Endothelial cell of umbilical vein (primary cell): ENCODE data around the gene LONRF2. TPM values are rescaled to one million over a fixed set of nuclear protein-coding genes. Genes with fewer than 3 reads are reported as not detected.

Experiments used
- BruUV-seq: library from RNA; stranded (reverse); fragments of 400-500 nt; replicated peaks from 2 replicates; lab custom pipeline; 2021; lab: Mats Ljungman, UMichigan
- CTCF ChIA-PET: fragments of 300-600, 350-600 bp; sonication (Branson Sonifier 250); formaldehyde crosslinking; loops from one replicate; lab custom pipeline; 2021; ENCODE audit warnings: antibody characterized with exemption, inconsistent platforms; lab: Charles Lee
- POLR2A ChIA-PET: fragments of 300-600, 350-600 bp; sonication (Branson Sonifier 250); formaldehyde crosslinking; loops from one replicate; lab custom pipeline; 2021; ENCODE audit warnings: antibody characterized with exemption, inconsistent platforms; lab: Charles Lee
- DNase-seq: peaks from one replicate; pipeline ENCODE4 v3.0.0-alpha.2; 2011; ENCODE audit warnings: low read depth, low spot score
- FAIRE-seq: peaks from 2 replicates; lab custom pipeline; 2011; peaks lifted over from hg19 to GRCh38; lab: Jason Lieb, UNC
- H2AFZ ChIP-seq: 2 replicates; pipeline ENCODE4 v1.6.0; 2012; ENCODE audit warnings: low read depth, low read length, control low read depth, inconsistent platforms
- H3K27ac ChIP-seq: 2 replicates; pipeline ENCODE4 v1.5.1; 2011; ENCODE audit warnings: low read depth, mild to moderate bottlenecking, control low read depth, low read length, moderate library complexity; ENCODE audit not compliant: insufficient read depth
- H3K27me3 ChIP-seq, 2 experiments: 2 replicates each; pipeline versions ENCODE4 v1.6.0 to v1.6.1; 2011; ENCODE audit warnings: low read length in 2 of 2, mixed read lengths in 1 of 2; ENCODE audit not compliant: control insufficient read depth in 2 of 2, insufficient read depth in 2 of 2
- H3K36me3 ChIP-seq, 2 experiments: 2 replicates in 1 of 2; 3 replicates in 1 of 2; pipeline ENCODE4 v1.5.1; 2011; ENCODE audit warnings: low read length in 2 of 2, mild to moderate bottlenecking in 1 of 2, moderate library complexity in 1 of 2; ENCODE audit not compliant: control insufficient read depth in 2 of 2, insufficient read depth in 2 of 2; ENCODE audit errors: extremely low read depth in 1 of 2
- H3K4me1 ChIP-seq: 3 replicates; pipeline ENCODE4 v1.5.1; 2011; ENCODE audit warnings: mild to moderate bottlenecking, low read length; ENCODE audit not compliant: control insufficient read depth, insufficient read depth; ENCODE audit errors: extremely low read depth
- H3K4me2 ChIP-seq: 2 replicates; pipeline ENCODE4 v1.6.1; 2011; ENCODE audit warnings: low read length, control low read depth, mixed read lengths; ENCODE audit not compliant: insufficient read depth
- H3K4me3 ChIP-seq, 3 experiments: fragments of 200-600 bp in 1 of 3; sonication (generic), shearing (Covaris generic) in 1 of 3; replicated peaks in 1 of 3; 2 replicates each; pipeline ENCODE4 v1.5.1; 2011 to 2016; ENCODE audit warnings: control low read depth in 3 of 3, low read length in 3 of 3, mild to moderate bottlenecking in 2 of 3, inconsistent platforms in 1 of 3, low read depth in 1 of 3, moderate library complexity in 1 of 3; ENCODE audit not compliant: insufficient read depth in 1 of 3
- H3K79me2 ChIP-seq: 2 replicates; pipeline ENCODE4 v1.6.0; 2012; ENCODE audit warnings: low read length, inconsistent platforms; ENCODE audit not compliant: control insufficient read depth, insufficient read depth
- H3K9ac ChIP-seq: replicated peaks from 2 replicates; pipeline ENCODE3; 2011; ENCODE audit warnings: low read length, control low read depth; ENCODE audit not compliant: insufficient read depth; ENCODE audit errors: extremely low read depth
- H3K9me1 ChIP-seq: replicated peaks from 3 replicates; pipeline ENCODE4 v1.6.0; 2011; ENCODE audit warnings: mild to moderate bottlenecking, low read length; ENCODE audit not compliant: control insufficient read depth, insufficient read depth; ENCODE audit errors: extremely low read depth
- H3K9me3 ChIP-seq: replicated peaks from 2 replicates; pipeline ENCODE4 v1.5.1; 2012; ENCODE audit warnings: low read length, inconsistent platforms; ENCODE audit not compliant: control insufficient read depth, insufficient read depth
- H4K20me1 ChIP-seq: replicated peaks from 2 replicates; pipeline ENCODE3; 2011; ENCODE audit warnings: mild to moderate bottlenecking, low read length; ENCODE audit not compliant: control insufficient read depth, insufficient read depth; ENCODE audit errors: extremely low read depth
- EZH2 ChIP-seq: IDR thresholded peaks from 2 replicates; pipeline ENCODE4 v1.6.1; 2012; ENCODE audit warnings: borderline replicate concordance, low read depth, mild to moderate bottlenecking, moderate library complexity, low read length, inconsistent platforms; ENCODE audit not compliant: severe bottlenecking
- FOS ChIP-seq: IDR thresholded peaks from 2 replicates; pipeline ENCODE4 v1.6.1; 2011; ENCODE audit warnings: mild to moderate bottlenecking, low read length, moderate library complexity, borderline replicate concordance; ENCODE audit not compliant: insufficient read depth
- GATA2 ChIP-seq: IDR thresholded peaks from 2 replicates; pipeline ENCODE4 v1.7.0; 2011; ENCODE audit warnings: low read depth, mild to moderate bottlenecking, moderate library complexity, mixed read lengths, low read length; ENCODE audit not compliant: insufficient read length, insufficient read depth
- JUN ChIP-seq: IDR thresholded peaks from 2 replicates; pipeline ENCODE4 v1.6.1; 2011; ENCODE audit warnings: borderline replicate concordance, low read depth; ENCODE audit not compliant: insufficient read length, insufficient read depth
- POLR2A ChIP-seq: IDR thresholded peaks from 2 replicates; pipeline ENCODE4 v1.6.1; 2012; ENCODE audit warnings: low read depth, mild to moderate bottlenecking, control low read depth, low read length
- POLR2AphosphoS5 ChIP-seq: IDR thresholded peaks from 2 replicates; pipeline ENCODE4 v1.6.1; 2012; ENCODE audit warnings: low read depth, mild to moderate bottlenecking, control low read depth, low read length, moderate library complexity; ENCODE audit not compliant: insufficient read depth
- dilution Hi-C: fragments of 300-500 bp; cut with MboI; formaldehyde crosslinking; loops from one replicate; pipeline ENCODE4 v1.15.0; 2019; ENCODE audit warnings: low sequenced_read_pairs; ENCODE audit not compliant: extremely low pct_ligation_motif_present
- intact Hi-C: fragments of 100-400 bp; cut with micrococcal nuclease; formaldehyde crosslinking; loops from one replicate; pipeline ENCODE4 v1.10.0; 2022
- polyA plus RNA-seq, 4 experiments: library from polyadenylated mRNA; depleted of rRNA in 3 of 4; stranded (reverse) in 3 of 4; unstranded in 1 of 4; fragments of >200 nt; gene quantifications; 2 replicates each; pipeline versions ENCODE4 v1.2.1 to v1.2.3, GENCODE V29; 2011 to 2012; ENCODE audit warnings: missing spikeins in 1 of 4
- total RNA-seq: library from RNA; stranded (reverse); gene quantifications from 2 replicates; pipeline ENCODE4 v1.2.3, GENCODE V29; 2021
- TF ChIP-seq, protein P1 (sequence below), 2 donors: IDR thresholded peaks; 1 replicate in 1 of 2; 2 replicates in 1 of 2; pipeline ENCODE4 v1.5.1; 2011; ENCODE audit warnings: low read length in 2 of 2, mild to moderate bottlenecking in 2 of 2, moderate library complexity in 2 of 2, control low read depth in 1 of 2, inconsistent platforms in 1 of 2, low read depth in 1 of 2; ENCODE audit not compliant: insufficient read depth in 1 of 2; ENCODE audit errors: extremely low read depth in 1 of 2
- TF ChIP-seq, protein P2 (sequence below): IDR thresholded peaks from 2 replicates; pipeline ENCODE4 v1.6.1; 2011; ENCODE audit not compliant: insufficient read depth, insufficient read length

The LONRF2 gene
- total and polyA plus RNA-seq, 2 donors (not counting 3 experiments of a cell fraction or from before 2014, with no cell fraction given): 0.03 TPM; not detected in 1

GRCh38 chr2:100277540-100278207, 44.6 kb downstream of the LONRF2 start:
- TF ChIP-seq JUN (no peak), POLR2A (no peak), POLR2AphosphoS5 (no peak), FOS (no peak), EZH2 (no peak), GATA2 (no peak)
- TF ChIP-seq, protein P1, sequence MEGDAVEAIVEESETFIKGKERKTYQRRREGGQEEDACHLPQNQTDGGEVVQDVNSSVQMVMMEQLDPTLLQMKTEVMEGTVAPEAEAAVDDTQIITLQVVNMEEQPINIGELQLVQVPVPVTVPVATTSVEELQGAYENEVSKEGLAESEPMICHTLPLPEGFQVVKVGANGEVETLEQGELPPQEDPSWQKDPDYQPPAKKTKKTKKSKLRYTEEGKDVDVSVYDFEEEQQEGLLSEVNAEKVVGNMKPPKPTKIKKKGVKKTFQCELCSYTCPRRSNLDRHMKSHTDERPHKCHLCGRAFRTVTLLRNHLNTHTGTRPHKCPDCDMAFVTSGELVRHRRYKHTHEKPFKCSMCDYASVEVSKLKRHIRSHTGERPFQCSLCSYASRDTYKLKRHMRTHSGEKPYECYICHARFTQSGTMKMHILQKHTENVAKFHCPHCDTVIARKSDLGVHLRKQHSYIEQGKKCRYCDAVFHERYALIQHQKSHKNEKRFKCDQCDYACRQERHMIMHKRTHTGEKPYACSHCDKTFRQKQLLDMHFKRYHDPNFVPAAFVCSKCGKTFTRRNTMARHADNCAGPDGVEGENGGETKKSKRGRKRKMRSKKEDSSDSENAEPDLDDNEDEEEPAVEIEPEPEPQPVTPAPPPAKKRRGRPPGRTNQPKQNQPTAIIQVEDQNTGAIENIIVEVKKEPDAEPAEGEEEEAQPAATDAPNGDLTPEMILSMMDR (IDR thresholded peaks at IDR 0.05; ENCODE audit: extremely low read depth in 1 of 2, insufficient read depth in 1 of 2, low read depth in 1 of 2, low read length in 2 of 2): no peak
- TF ChIP-seq, protein P2, sequence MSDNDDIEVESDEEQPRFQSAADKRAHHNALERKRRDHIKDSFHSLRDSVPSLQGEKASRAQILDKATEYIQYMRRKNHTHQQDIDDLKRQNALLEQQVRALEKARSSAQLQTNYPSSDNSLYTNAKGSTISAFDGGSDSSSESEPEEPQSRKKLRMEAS: no peak
- H3K4me1 ChIP-seq: no peaks in the 10 kb centered on the region
- no peak overlapping the region for H3K27ac ChIP-seq
- no peaks in the 10 kb centered on the region for H3K9me3 ChIP-seq
- POLR2A ChIA-PET: no interaction called here
- dilution Hi-C loops: no loop called here
- no peaks in the 10 kb centered on the region for H4K20me1 ChIP-seq
- H3K4me3 ChIP-seq: no peak overlapping the region
- no peaks in the 10 kb centered on the region for H3K9me1 ChIP-seq
- no peaks in the 10 kb centered on the region for H3K79me2 ChIP-seq
- CTCF ChIA-PET: interaction anchor here (1.5 to 7.0 kb wide), 2 partner anchors 15 to 103 kb away, joined by 9 to 52 read pairs; no protein-coding TSS in a partner anchor
- peaks cover 3 to 12% of the 10 kb centered on the region in 2 experiments for H3K27me3 ChIP-seq
- FAIRE-seq: no peak
- no peak for DNase-seq
- no TSS peak for BruUV-seq
- no peak overlapping the region for H3K9ac ChIP-seq
- H3K36me3 ChIP-seq: no peaks in the 10 kb centered on the region
- intact Hi-C loops: no loop called here
- no peak overlapping the region for H3K4me2 ChIP-seq
- H2AFZ ChIP-seq: no peak overlapping the region
